ENCODE data around the gene SLC44A5. TPM values are rescaled to one million over a fixed set of nuclear protein-coding genes. Genes with fewer than 3 reads are reported as not detected.
"Not testable (repeated sequence)": the region's sequence is repeated elsewhere in the genome, so short reads cannot be mapped to it uniquely, and the experiment has no call there.

Gene SLC44A5
- total and polyA plus RNA-seq, 5 donors from 2014 or later = 1.3 to 2.3 (median 1.5) TPM; not detected in 1

DNA sequence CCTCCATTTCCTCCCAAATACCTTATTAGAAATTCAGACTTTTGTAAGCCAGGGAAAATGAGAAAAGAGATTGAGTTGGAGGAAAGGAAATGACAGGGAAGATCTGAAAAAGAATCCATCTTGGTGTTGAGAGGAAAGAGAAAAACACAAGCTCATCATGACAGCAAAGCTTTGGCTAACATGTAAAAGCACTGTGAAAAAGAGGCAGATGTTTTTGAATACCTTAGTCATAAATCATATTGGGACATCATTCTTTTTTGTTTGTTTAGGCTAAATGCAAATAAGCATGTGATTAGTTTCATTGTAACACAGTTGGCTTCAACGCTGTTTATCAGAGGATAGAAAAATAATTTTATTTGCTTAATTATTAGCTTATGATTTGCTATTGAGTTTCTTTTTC lies 412.2 kb downstream of the SLC44A5 start:
- Mint-ChIP-seq H3K27me3 (peaks cover 4% of the 10 kb centered on the region), H3K9me3 (no peaks in the 10 kb centered on the region), H3K4me3 (no peak overlapping the region), H3K27ac (no peak overlapping the region), H3K4me1 (no peaks in the 10 kb centered on the region), H3K36me3 (no peaks in the 10 kb centered on the region)
- ATAC-seq (ENCODE audit: low read depth in 2 of 2) (no peak), DNase-seq (no peak)
- Histone ChIP-seq H3K27ac (ENCODE audit: insufficient read depth, low read length, poor library complexity, severe bottlenecking) (no peak overlapping the region), H3K27me3 (ENCODE audit: control insufficient read depth, insufficient read depth, low read length) (no peaks in the 10 kb centered on the region), H3K9me3 (ENCODE audit: control insufficient read depth in 2 of 2, low read length in 2 of 2) (no peaks in the 10 kb centered on the region), H3K4me1 (ENCODE audit: control insufficient read depth, insufficient read depth, low read length, poor library complexity, severe bottlenecking) (no peaks in the 10 kb centered on the region), H3K36me3 (ENCODE audit: control insufficient read depth, insufficient read depth, low read length) (no peaks in the 10 kb centered on the region), H3K4me3 (ENCODE audit: low read depth, low read length) (no peak overlapping the region)

- Mint-ChIP-seq H3K4me1 (no peaks in the 10 kb centered on the region), H3K27ac (no peak overlapping the region), H3K27me3 (peaks cover 4% of the 10 kb centered on the region), H3K9me3 (peaks cover 0 to 1% (median 0%) of the 10 kb centered on the region in 7 donors), H3K4me3 (no peak overlapping the region), H3K36me3 (no peaks in the 10 kb centered on the region)
- DNase-seq (no peak), ATAC-seq (ENCODE audit: low read depth in 2 of 2) (no peak)
- H3K27ac ChIP-seq (ENCODE audit: insufficient read depth, low read length, poor library complexity, severe bottlenecking) = no peak overlapping the region
- H3K36me3 ChIP-seq (ENCODE audit: control insufficient read depth, insufficient read depth, low read length) = no peaks in the 10 kb centered on the region
- no peak overlapping the region for H3K4me3 ChIP-seq (ENCODE audit: low read depth, low read length)
- no peaks in the 10 kb centered on the region for H3K4me1 ChIP-seq (ENCODE audit: control insufficient read depth, insufficient read depth, low read length, poor library complexity, severe bottlenecking)
- no peaks in the 10 kb centered on the region for H3K27me3 ChIP-seq (ENCODE audit: control insufficient read depth, insufficient read depth, low read length)
- H3K9me3 ChIP-seq (ENCODE audit: control insufficient read depth in 2 of 2, low read length in 2 of 2) = no peaks in the 10 kb centered on the region
Measured at GRCh38 chr1:75198163-75198562, 412.8 kb downstream of the SLC44A5 start.

GRCh38 chr1:75188892-75189291 lies 422.0 kb downstream of the SLC44A5 start:
- H3K27ac Mint-ChIP-seq = no peak overlapping the region
- H3K27me3 ChIP-seq (ENCODE audit: control insufficient read depth, insufficient read depth, low read length) = no peaks in the 10 kb centered on the region
- H3K4me1 ChIP-seq (ENCODE audit: control insufficient read depth, insufficient read depth, low read length, poor library complexity, severe bottlenecking) = no peaks in the 10 kb centered on the region
- DNase-seq = no peak
- H3K4me1 Mint-ChIP-seq = no peaks in the 10 kb centered on the region
- no peak overlapping the region for H3K4me3 Mint-ChIP-seq
- H3K4me3 ChIP-seq (ENCODE audit: low read depth, low read length) = no peak overlapping the region
- H3K36me3 Mint-ChIP-seq = no peaks in the 10 kb centered on the region
- no peaks in the 10 kb centered on the region for H3K36me3 ChIP-seq (ENCODE audit: control insufficient read depth, insufficient read depth, low read length)
- H3K9me3 ChIP-seq (ENCODE audit: control insufficient read depth in 2 of 2, low read length in 2 of 2) = no peaks in the 10 kb centered on the region
- H3K27ac ChIP-seq (ENCODE audit: insufficient read depth, low read length, poor library complexity, severe bottlenecking) = no peak overlapping the region
- peaks cover 4% of the 10 kb centered on the region for H3K27me3 Mint-ChIP-seq
- ATAC-seq (ENCODE audit: low read depth in 2 of 2) = no peak
- H3K9me3 Mint-ChIP-seq = peaks cover 0 to 7% (median 0%) of the 10 kb centered on the region in 7 donors

DNA sequence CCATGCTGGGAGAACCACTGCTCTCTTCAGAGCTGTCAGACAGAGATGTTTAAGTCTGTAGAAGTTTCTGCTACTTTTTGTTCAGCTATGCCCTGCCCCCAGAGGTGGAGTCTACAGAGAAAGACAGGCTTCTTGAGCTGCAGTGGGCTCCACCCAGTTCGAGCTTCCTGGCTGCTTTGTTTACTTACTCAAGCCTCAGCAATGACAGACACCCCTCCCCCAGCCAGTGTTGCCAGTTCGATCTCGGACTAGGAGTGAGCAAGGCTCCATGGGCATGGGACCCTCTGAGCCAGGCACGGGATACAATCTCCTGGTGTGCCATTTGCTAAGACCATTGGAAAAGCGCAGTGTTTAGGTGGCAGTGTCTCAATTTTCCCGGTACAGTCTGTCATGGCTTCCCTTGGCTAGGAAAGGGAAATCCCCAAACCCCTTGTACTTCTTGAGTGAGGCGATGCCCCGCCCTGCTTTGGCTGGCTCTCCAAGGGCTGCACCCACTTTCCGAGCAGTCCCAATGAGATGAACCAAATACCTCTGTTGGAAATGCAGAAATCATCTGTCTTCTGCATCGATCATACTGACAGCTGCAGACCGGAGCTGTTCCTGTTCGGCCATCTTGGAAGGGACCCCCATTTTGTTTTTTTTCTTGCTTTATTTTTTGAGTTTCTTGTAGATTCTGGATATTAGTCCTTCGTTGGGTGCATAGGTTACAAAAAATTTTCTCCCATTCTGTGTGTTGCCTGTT lies 429.5 kb downstream of the SLC44A5 start:
- H3K4me3 ChIP-seq (ENCODE audit: low read depth, low read length); H3K4me3 Mint-ChIP-seq; H3K36me3 ChIP-seq (ENCODE audit: control insufficient read depth, insufficient read depth, low read length); H3K4me1 Mint-ChIP-seq; H3K27me3 Mint-ChIP-seq; H3K4me1 ChIP-seq (ENCODE audit: control insufficient read depth, insufficient read depth, low read length, poor library complexity, severe bottlenecking); ATAC-seq (ENCODE audit: low read depth in 2 of 2); H3K27ac Mint-ChIP-seq; H3K36me3 Mint-ChIP-seq; H3K27me3 ChIP-seq (ENCODE audit: control insufficient read depth, insufficient read depth, low read length); H3K27ac ChIP-seq (ENCODE audit: insufficient read depth, low read length, poor library complexity, severe bottlenecking); H3K9me3 ChIP-seq (ENCODE audit: control insufficient read depth in 2 of 2, low read length in 2 of 2); DNase-seq: not testable (repeated sequence)
- peaks cover 2 to 26% (median 9%) of the 10 kb centered on the region in 7 donors for H3K9me3 Mint-ChIP-seq

DNA sequence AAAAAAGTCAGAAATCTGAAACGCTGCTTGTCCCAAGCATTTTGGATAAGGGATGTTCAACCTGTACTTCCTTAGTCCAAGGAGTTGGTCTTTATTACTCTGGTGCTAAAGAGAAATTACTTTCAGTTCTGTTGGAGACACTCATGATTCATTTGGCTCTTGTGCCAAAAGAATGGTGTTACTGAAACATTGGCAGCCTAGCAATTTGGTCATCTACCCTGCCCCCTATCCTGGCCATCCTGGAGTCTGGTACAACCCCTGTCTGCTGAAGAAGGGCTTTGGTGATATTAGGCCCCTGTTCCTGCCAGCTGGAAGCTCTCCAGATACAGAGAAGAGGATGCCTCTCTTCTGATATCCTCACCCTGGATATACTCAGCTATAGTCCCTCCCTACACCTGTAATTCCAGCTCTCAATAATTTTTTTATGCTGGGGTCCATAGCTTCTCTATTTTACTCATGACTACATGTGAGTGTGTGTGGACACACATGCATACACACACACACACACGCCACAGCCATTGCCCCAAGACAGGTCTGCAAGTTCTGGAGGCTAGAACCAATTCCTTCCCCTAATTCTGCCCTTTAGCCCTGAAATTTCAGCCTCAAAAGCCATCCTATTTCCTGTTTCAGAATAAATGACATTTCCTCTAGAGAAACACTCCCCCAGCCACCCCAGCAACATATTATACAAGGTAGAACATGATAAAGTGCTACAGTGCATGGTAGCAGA lies 436.7 kb downstream of the SLC44A5 start:
- no peak overlapping the region for H3K27ac ChIP-seq (ENCODE audit: insufficient read depth, low read length, poor library complexity, severe bottlenecking)
- Mint-ChIP-seq H3K36me3 (no peaks in the 10 kb centered on the region), H3K4me1 (no peaks in the 10 kb centered on the region), H3K4me3 (no peak overlapping the region), H3K9me3 (peaks cover 0 to 11% (median 3%) of the 10 kb centered on the region in 7 donors), H3K27me3 (no peaks in the 10 kb centered on the region), H3K27ac (no peak overlapping the region)
- ATAC-seq (ENCODE audit: low read depth in 2 of 2) (no peak), DNase-seq (no peak)
- H3K4me3 ChIP-seq (ENCODE audit: low read depth, low read length) = no peak overlapping the region
- no peaks in the 10 kb centered on the region for H3K4me1 ChIP-seq (ENCODE audit: control insufficient read depth, insufficient read depth, low read length, poor library complexity, severe bottlenecking)
- H3K36me3 ChIP-seq (ENCODE audit: control insufficient read depth, insufficient read depth, low read length) = no peaks in the 10 kb centered on the region
- no peaks in the 10 kb centered on the region for H3K27me3 ChIP-seq (ENCODE audit: control insufficient read depth, insufficient read depth, low read length)
- no peaks in the 10 kb centered on the region for H3K9me3 ChIP-seq (ENCODE audit: control insufficient read depth in 2 of 2, low read length in 2 of 2)

GRCh38 chr1:75172556-75172955 lies 438.4 kb downstream of the SLC44A5 start:
- ATAC-seq (ENCODE audit: low read depth in 2 of 2) (no peak), DNase-seq (no peak)
- no peaks in the 10 kb centered on the region for H3K4me1 Mint-ChIP-seq
- Histone ChIP-seq H3K27me3 (ENCODE audit: control insufficient read depth, insufficient read depth, low read length) (no peaks in the 10 kb centered on the region), H3K9me3 (ENCODE audit: control insufficient read depth in 2 of 2, low read length in 2 of 2) (no peaks in the 10 kb centered on the region), H3K36me3 (ENCODE audit: control insufficient read depth, insufficient read depth, low read length) (no peaks in the 10 kb centered on the region), H3K4me1 (ENCODE audit: control insufficient read depth, insufficient read depth, low read length, poor library complexity, severe bottlenecking) (no peaks in the 10 kb centered on the region), H3K27ac (ENCODE audit: insufficient read depth, low read length, poor library complexity, severe bottlenecking) (no peak overlapping the region), H3K4me3 (ENCODE audit: low read depth, low read length) (no peak overlapping the region)
- H3K4me3 Mint-ChIP-seq = no peak overlapping the region
- no peaks in the 10 kb centered on the region for H3K27me3 Mint-ChIP-seq
- no peaks in the 10 kb centered on the region for H3K36me3 Mint-ChIP-seq
- H3K9me3 Mint-ChIP-seq = peaks cover 0 to 6% (median 2%) of the 10 kb centered on the region in 7 donors
- no peak overlapping the region for H3K27ac Mint-ChIP-seq

DNA sequence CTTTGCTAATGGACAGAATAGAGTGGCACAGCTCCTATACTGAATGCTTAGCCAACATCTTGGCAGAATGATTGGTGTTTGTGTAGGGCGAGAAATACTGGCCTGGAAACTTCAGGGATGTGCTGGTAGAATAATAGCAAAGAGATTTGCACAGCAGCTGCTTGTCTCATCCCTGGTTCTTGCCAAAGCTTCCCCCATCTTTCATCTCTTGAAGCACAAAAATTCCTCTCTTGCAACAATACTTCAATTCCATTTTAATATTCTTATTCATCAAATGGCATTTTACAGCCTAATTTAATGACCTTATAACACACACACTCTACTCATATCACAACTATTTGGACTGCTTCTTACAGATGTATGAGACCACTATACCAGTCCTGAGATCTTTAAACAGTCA lies 439.0 kb downstream of the SLC44A5 start:
- Mint-ChIP-seq H3K27ac (no peak overlapping the region), H3K27me3 (no peaks in the 10 kb centered on the region), H3K4me3 (no peak overlapping the region), H3K4me1 (no peaks in the 10 kb centered on the region), H3K9me3 (peaks cover 0 to 7% (median 1%) of the 10 kb centered on the region in 7 donors), H3K36me3 (no peaks in the 10 kb centered on the region)
- H3K27ac ChIP-seq (ENCODE audit: insufficient read depth, low read length, poor library complexity, severe bottlenecking) = no peak overlapping the region
- H3K4me3 ChIP-seq (ENCODE audit: low read depth, low read length) = no peak overlapping the region
- no peaks in the 10 kb centered on the region for H3K36me3 ChIP-seq (ENCODE audit: control insufficient read depth, insufficient read depth, low read length)
- no peak for DNase-seq
- no peaks in the 10 kb centered on the region for H3K4me1 ChIP-seq (ENCODE audit: control insufficient read depth, insufficient read depth, low read length, poor library complexity, severe bottlenecking)
- no peaks in the 10 kb centered on the region for H3K9me3 ChIP-seq (ENCODE audit: control insufficient read depth in 2 of 2, low read length in 2 of 2)
- ATAC-seq (ENCODE audit: low read depth in 2 of 2) = no peak
- no peaks in the 10 kb centered on the region for H3K27me3 ChIP-seq (ENCODE audit: control insufficient read depth, insufficient read depth, low read length)

- ATAC-seq (ENCODE audit: low read depth in 2 of 2) (no peak), DNase-seq (no peak)
- Histone ChIP-seq H3K36me3 (ENCODE audit: control insufficient read depth, insufficient read depth, low read length) (no peaks in the 10 kb centered on the region), H3K27ac (ENCODE audit: insufficient read depth, low read length, poor library complexity, severe bottlenecking) (no peak overlapping the region), H3K9me3 (ENCODE audit: control insufficient read depth in 2 of 2, low read length in 2 of 2) (no peaks in the 10 kb centered on the region), H3K27me3 (ENCODE audit: control insufficient read depth, insufficient read depth, low read length) (no peaks in the 10 kb centered on the region), H3K4me1 (ENCODE audit: control insufficient read depth, insufficient read depth, low read length, poor library complexity, severe bottlenecking) (no peaks in the 10 kb centered on the region), H3K4me3 (ENCODE audit: low read depth, low read length) (no peak overlapping the region)
- no peaks in the 10 kb centered on the region for H3K36me3 Mint-ChIP-seq
- no peaks in the 10 kb centered on the region for H3K4me1 Mint-ChIP-seq
- no peaks in the 10 kb centered on the region for H3K27me3 Mint-ChIP-seq
- no peak overlapping the region for H3K27ac Mint-ChIP-seq
- H3K9me3 Mint-ChIP-seq = peaks cover 0 to 3% (median 0%) of the 10 kb centered on the region in 7 donors
- H3K4me3 Mint-ChIP-seq = no peak overlapping the region
Measured at GRCh38 chr1:75170981-75171380, 439.9 kb downstream of the SLC44A5 start.

All from CD4-positive, CD25-positive, alpha-beta regulatory T cell (primary cell).